Loucy (cell line): ENCODE measurements around the gene B4GALT3.
A peak's percentile ranks its signal among the peaks of the same experiment; 100 is the strongest.

Experiments
- H2AFZ ChIP-seq: fragments of 200-600 bp; sonication (generic); 2 replicates; pipeline ENCODE4 v1.6.0; 2016; ENCODE audit warnings: antibody characterized with exemption, mild to moderate bottlenecking, low read length, moderate library complexity
- H3F3A ChIP-seq: fragments of 200-600 bp; 2 replicates; pipeline ENCODE4 v1.6.0; 2016; ENCODE audit warnings: antibody characterized with exemption, low read depth, mild to moderate bottlenecking
- H3K27me3 ChIP-seq: fragments of 200-600 bp; sonication (generic); 2 replicates; pipeline ENCODE4 v1.6.1; 2014; ENCODE audit warnings: low read length, mild to moderate bottlenecking; ENCODE audit not compliant: insufficient read depth, poor library complexity, severe bottlenecking
- H3K36me3 ChIP-seq: fragments of 200-600 bp; sonication (generic); 2 replicates; pipeline ENCODE4 v1.6.1; 2016; ENCODE audit warnings: low read length; ENCODE audit not compliant: insufficient read depth
- H3K4me1 ChIP-seq: fragments of 200-600 bp; sonication (generic); 2 replicates; pipeline ENCODE4 v1.5.1; 2014; ENCODE audit warnings: low read length, mild to moderate bottlenecking; ENCODE audit not compliant: insufficient read depth, poor library complexity, severe bottlenecking
- H3K4me2 ChIP-seq: fragments of 200-600 bp; sonication (generic); 2 replicates; pipeline ENCODE4 v1.6.0; 2014; ENCODE audit warnings: antibody characterized with exemption, low read length, low read depth, mild to moderate bottlenecking; ENCODE audit not compliant: poor library complexity, severe bottlenecking
- H3K4me3 ChIP-seq: fragments of 200-600 bp; sonication (generic); 2 replicates; pipeline ENCODE4 v1.5.1; 2014; ENCODE audit warnings: low read length, mild to moderate bottlenecking, mixed read lengths; ENCODE audit not compliant: poor library complexity, severe bottlenecking
- H3K79me2 ChIP-seq: fragments of 200-600 bp; sonication (generic); 2 replicates; pipeline ENCODE4 v1.6.1; 2014; ENCODE audit warnings: low read length; ENCODE audit not compliant: insufficient read depth
- H3K9ac ChIP-seq: fragments of 200-600 bp; sonication (generic); 2 replicates; pipeline ENCODE4 v1.6.0; 2014; ENCODE audit warnings: mild to moderate bottlenecking, low read depth, low read length, moderate library complexity; ENCODE audit not compliant: poor library complexity, severe bottlenecking
- H3K9me2 ChIP-seq: fragments of 200-600 bp; sonication (generic); replicated peaks from 2 replicates; pipeline ENCODE4 v1.6.1; 2016; ENCODE audit warnings: low read depth, low read length, mixed read lengths
- H3K9me3 ChIP-seq: fragments of 200-600 bp; sonication (generic); 2 replicates; pipeline ENCODE4 v1.6.1; 2014; ENCODE audit warnings: mild to moderate bottlenecking, antibody characterized with exemption, low read length, low read depth; ENCODE audit not compliant: insufficient read depth
- H4K20me1 ChIP-seq: fragments of 200-600 bp; sonication (generic); 2 replicates; pipeline ENCODE4 v1.6.0; 2014; ENCODE audit warnings: antibody characterized with exemption, low read length, mild to moderate bottlenecking; ENCODE audit not compliant: insufficient read depth, poor library complexity, severe bottlenecking
- CTCF ChIP-seq: fragments of 200-600 bp; sonication (generic); conservative IDR thresholded peaks from 2 replicates; pipeline ENCODE4 v1.5.1; 2014; ENCODE audit warnings: mild to moderate bottlenecking, antibody characterized with exemption, low read length
- EZH2phosphoT487 ChIP-seq: fragments of 200-600 bp; IDR thresholded peaks from 2 replicates; pipeline ENCODE4 v1.6.1; 2018; ENCODE audit warnings: antibody characterized with exemption, mild to moderate bottlenecking, moderate library complexity, borderline replicate concordance

B4GALT3 gene

GRCh38 chr1:161201836-161202712, 24.8 kb upstream of the B4GALT3 start, which contains the start of gene NDUFS2:
Gene NDUFS2, plus strand, starts transcription at chr1:161202367. Its CDS starts 19 bp downstream, at chr1:161202386.
- no peaks in the 10 kb centered on the region for H4K20me1 ChIP-seq
- no peaks in the 10 kb centered on the region for H3K9me3 ChIP-seq
- peak within 1 kb of the TSS; percentile 89 for H3K4me2 ChIP-seq
- H3K9ac ChIP-seq, result peak within 1 kb of the TSS; percentile 94
- no peaks in the 10 kb centered on the region for H3F3A ChIP-seq
- H3K4me1 ChIP-seq, result peaks cover 31% of the 10 kb centered on the region
- peaks cover 29% of the 10 kb centered on the region for H3K79me2 ChIP-seq
- H2AFZ ChIP-seq, result peak within 1 kb of the TSS; percentile 95
- TF ChIP-seq CTCF (peak; percentile 55), EZH2phosphoT487 (no peak)
- H3K27me3 ChIP-seq, result no peaks in the 10 kb centered on the region
- peak within 1 kb of the TSS; percentile 95 for H3K4me3 ChIP-seq
- H3K36me3 ChIP-seq, result peaks cover 2% of the 10 kb centered on the region; the same call in 1 of the 2 replicates
- no peaks in the 10 kb centered on the region for H3K9me2 ChIP-seq

- no peak for TF ChIP-seq EZH2phosphoT487
- TF ChIP-seq CTCF, result no peak
- no peaks in the 10 kb centered on the region for H3F3A ChIP-seq
- peaks cover 31% of the 10 kb centered on the region for H3K4me1 ChIP-seq
- no peaks in the 10 kb centered on the region for H3K27me3 ChIP-seq
- peak overlapping the region; percentile 95 for H2AFZ ChIP-seq
- H3K9me3 ChIP-seq, result no peaks in the 10 kb centered on the region
- no peaks in the 10 kb centered on the region for H3K36me3 ChIP-seq
- peak overlapping the region; percentile 45 for H3K4me2 ChIP-seq
- peak overlapping the region; percentile 36 for H3K4me3 ChIP-seq
- peaks cover 29% of the 10 kb centered on the region for H3K79me2 ChIP-seq
- H4K20me1 ChIP-seq, result no peaks in the 10 kb centered on the region
- H3K9me2 ChIP-seq, result no peaks in the 10 kb centered on the region
- peak overlapping the region; percentile 42 for H3K9ac ChIP-seq
Measured at GRCh38 chr1:161200992-161201835, 23.9 kb upstream of the B4GALT3 start.

GRCh38 chr1:161200421-161200991, 23.2 kb upstream of the B4GALT3 start:
- Histone ChIP-seq H3K4me1 (peaks cover 31% of the 10 kb centered on the region), H3K36me3 (no peaks in the 10 kb centered on the region), H3F3A (no peaks in the 10 kb centered on the region), H3K79me2 (peaks cover 27% of the 10 kb centered on the region), H3K9me3 (no peaks in the 10 kb centered on the region), H2AFZ (peak overlapping the region; percentile 68), H3K9ac (no peak overlapping the region), H4K20me1 (no peaks in the 10 kb centered on the region), H3K4me2 (no peak overlapping the region), H3K4me3 (no peak overlapping the region), H3K27me3 (no peaks in the 10 kb centered on the region), H3K9me2 (no peaks in the 10 kb centered on the region)
- no peak for TF ChIP-seq EZH2phosphoT487
- no peak for TF ChIP-seq CTCF
